Fibroblast of pulmonary artery (primary cell): ENCODE data around the gene KDM5A.

Experiments
- DNase-seq: peaks from one replicate; pipeline ENCODE4 v3.0.0-alpha.2; 2010; ENCODE audit warnings: low read depth
- H3K4me3 ChIP-seq: replicated peaks from 2 replicates; pipeline ENCODE4 v1.5.1; 2011; ENCODE audit warnings: low read depth, mild to moderate bottlenecking, control low read depth, low read length, moderate library complexity
- CTCF ChIP-seq: IDR thresholded peaks from 2 replicates; pipeline ENCODE4 v1.5.1; 2011; ENCODE audit warnings: mild to moderate bottlenecking, control low read depth, low read length, inconsistent platforms; ENCODE audit errors: missing control alignments

The KDM5A gene

GRCh38 chr12:252636-253035 lies 136.5 kb downstream of the KDM5A start:
- TF ChIP-seq CTCF: no peak
- H3K4me3 ChIP-seq: no peak overlapping the region
- DNase-seq: no peak

GRCh38 chr12:247271-247670 lies 141.8 kb downstream of the KDM5A start:
- no peak for TF ChIP-seq CTCF
- DNase-seq: no peak
- H3K4me3 ChIP-seq: no peak overlapping the region

- no peak for DNase-seq
- no peak overlapping the region for H3K4me3 ChIP-seq
- TF ChIP-seq CTCF: no peak
Observed at GRCh38 chr12:243381-243780, 145.7 kb downstream of the KDM5A start.

GRCh38 chr12:242496-242895 lies 146.6 kb downstream of the KDM5A start:
- TF ChIP-seq CTCF: no peak
- no peak overlapping the region for H3K4me3 ChIP-seq
- no peak for DNase-seq

- no peak for TF ChIP-seq CTCF
- no peak for DNase-seq
- no peak overlapping the region for H3K4me3 ChIP-seq
Observed at GRCh38 chr12:241266-241665, 147.9 kb downstream of the KDM5A start.

- no peak for DNase-seq
- H3K4me3 ChIP-seq: no peak overlapping the region
- no peak for TF ChIP-seq CTCF
Observed at GRCh38 chr12:240566-240965, 148.6 kb downstream of the KDM5A start.

GRCh38 chr12:238736-239398 lies 150.3 kb downstream of the KDM5A start:
- DNase-seq: no peak

More at GRCh38 chr12:238736-239398, 150.3 kb downstream of the KDM5A start:
- no peak overlapping the region for H3K4me3 ChIP-seq
- no peak for TF ChIP-seq CTCF
